CD4-positive, alpha-beta T cell treated with Interleukin-6 for 4 hours (primary cell): ENCODE measurements around the gene HOXD13.
A peak's percentile ranks its signal among the peaks of the same experiment; 100 is the strongest.

ENCODE experiments used
- DNase-seq: peaks from one replicate; pipeline ENCODE4 v3.0.0-alpha.2; 2020; ENCODE audit warnings: mixed read lengths

Gene HOXD13

DNA sequence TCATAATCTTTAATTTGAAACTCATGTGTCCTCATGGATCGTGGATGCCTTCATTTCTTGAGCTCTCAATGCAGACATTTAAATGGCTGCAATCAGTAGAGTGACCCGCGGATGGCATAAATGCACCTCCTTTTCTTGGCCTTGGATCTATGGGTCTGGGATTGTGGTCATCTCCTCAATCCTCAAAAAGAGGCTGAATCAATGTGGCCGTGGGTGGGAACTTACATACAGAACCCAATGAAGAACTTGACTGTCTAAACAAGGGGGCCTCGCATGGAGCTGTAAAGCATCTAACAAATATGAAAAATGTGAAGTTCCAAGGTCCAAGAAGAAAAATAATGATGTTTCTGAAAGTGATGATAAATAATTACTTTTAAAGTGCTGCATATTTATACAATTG is 2.9 kb downstream of the HOXD13 start:
- no peak for DNase-seq

DNA sequence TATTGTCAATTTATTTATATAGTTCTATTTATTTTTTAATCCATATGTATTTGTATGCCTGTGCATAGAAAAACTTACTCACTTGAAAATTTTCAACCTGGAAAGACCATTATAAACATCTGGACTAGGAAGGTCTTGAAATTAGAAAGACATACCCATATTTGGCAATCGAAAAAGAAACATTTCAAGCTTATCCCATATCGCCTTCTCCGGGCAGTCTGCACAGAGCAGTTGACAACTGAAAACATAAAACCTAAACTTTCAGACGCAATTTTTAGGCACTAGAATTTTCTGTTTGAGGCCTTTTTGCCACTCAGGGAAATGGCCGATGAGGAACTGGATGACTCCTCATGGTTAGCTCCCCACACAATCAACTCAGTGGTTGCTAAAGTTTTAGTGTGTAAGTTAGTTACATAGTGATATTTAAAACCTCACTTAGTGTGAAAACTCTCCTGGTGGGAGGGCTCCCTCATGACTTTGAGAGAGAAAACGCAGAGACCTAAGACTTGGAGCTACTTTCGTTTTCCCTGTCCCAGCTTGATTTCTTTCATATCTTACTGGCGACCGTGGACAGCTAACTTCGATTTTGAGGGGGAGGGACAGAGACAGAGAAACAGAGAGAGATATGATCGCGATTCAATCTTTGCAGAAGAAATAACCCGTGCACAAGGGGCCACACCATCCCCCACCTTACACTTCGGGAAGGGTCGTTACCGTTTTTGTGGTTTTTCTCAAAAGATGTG is 3.9 kb downstream of the HOXD13 start:
- no peak for DNase-seq

DNA sequence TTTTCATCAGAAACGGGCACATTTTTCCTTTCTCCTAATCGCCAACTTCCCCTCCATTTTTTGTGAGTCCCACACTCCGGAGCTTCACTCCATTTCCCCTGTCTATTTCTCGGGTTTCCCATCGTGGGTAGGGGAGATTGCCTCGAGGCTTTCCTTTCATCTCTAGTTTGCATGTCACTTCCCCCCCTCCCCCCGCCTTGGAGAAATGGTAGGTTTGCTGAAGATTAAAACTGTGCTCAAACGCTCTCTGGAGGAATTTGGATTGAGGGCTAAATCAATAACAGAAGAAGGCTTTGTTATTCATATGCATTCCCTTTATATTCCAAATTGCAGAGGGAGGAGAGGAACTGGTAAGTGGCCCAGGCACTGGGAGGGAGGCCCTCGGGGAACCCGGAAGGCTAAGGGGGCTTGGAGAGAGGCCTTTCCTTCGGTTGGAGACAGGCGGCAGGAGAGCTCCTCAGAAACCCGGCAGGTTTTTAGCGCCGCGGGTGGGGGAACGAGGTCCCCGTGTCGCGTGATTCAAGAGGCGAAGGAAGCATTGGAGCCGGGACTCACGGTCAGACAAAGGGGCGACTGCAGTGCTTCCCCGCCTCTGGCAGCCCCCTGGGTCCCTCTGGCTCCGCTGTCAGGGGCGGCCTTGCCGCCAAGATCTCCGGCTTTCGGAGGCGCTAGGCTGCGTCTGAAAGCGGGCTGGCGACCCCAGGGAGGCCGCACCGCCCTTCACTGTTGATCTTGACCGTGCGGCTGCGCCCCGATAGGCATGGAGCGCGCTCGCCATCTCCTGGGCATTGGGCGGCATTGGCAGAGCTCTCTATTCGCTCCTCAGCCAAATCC is 4.7 kb downstream of the HOXD13 start:
- peak; percentile 63 for DNase-seq

DNA sequence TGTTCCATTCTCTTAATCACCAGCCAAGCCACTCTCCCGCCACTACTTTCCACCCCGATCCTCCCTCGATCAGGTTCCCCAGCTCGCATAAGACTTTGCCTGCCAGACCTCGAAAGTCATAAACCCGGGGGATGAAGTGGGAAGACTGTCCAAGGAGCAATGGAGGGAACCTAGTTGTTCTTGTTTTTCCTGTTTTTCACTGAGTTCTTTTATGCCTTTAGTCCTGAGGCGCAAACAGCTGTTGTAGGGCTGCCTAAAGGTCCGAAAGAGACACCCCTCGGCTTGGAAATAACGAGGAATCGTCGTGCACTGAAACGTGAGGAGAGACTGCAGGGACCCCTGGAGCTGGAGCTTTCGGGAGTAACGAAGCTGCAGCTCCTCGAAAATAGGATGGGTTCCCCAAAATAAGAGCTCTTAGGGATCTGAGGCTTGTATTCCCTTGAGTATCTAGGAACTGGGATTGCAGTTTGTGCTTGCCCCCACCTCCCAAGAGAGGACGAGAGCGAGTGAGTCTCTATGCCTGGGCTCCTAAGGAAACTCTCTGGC is 5.4 kb downstream of the HOXD13 start:
- no peak for DNase-seq

DNA sequence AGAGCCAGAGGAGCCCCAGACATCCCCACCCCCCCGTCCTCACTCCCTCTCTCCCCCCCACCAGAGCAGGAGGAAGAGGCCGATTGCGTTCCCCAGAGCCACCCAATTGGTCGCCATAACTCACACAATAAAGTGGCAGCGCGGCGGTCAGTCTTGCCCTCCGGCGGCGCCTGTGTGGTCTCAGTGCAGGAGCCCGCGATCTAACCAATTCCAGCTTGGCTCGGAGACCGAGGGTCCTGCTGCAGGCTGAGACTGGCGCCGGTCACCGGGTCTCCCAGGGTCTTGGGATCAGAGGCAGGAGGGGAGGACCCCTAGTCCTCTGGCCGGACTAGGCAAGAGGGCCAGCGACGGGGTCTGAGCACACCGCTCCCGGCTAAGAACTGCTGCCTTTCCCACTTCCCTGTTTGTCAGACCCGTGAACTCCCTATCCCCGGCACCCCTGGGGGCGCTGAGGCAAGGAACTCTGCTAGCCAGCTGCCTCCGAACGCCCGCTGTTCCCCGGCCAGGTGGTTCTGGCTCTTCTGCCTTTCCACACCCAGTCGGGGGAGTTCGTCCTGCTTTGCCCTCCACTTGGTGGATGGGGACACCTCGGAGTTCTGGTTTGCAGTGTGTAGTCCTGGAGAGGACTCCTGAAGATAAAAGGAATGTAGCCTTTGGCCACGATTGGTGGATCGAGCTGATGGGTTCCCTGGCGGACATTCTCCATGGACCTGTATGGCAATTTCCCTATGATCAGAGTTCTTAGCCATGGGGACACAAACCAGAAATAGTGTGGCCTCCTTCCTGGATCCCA is 6.0 kb downstream of the HOXD13 start:
- DNase-seq, result no peak

DNA sequence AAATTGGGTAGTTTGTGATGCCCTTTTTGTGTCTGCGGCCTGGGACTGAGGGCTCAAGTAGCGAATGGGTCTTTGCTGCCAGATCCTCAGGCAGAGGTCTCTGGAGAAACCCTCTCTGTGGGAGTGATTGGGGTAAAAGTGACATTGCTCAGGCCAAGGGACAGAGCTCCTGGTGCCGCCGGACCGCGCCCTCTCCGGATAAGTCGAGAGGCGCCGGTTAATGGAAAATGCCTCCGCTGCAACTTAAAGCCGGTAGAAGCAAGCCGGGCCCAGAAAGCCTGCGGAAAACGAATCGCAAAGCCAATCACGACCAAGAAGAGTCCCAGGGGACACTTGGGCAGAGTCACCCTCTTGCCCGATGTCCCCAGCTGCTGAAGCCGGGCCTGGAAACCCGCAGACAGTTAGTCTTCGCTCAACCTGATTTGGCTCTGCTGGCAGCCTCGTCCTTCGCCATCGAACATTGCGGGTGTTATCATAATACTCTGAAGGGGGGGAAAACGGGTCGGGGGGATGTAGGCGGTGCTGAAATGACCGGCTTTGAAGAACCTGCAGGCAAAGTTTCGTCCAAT is 6.7 kb downstream of the HOXD13 start:
- DNase-seq, result no peak

DNA sequence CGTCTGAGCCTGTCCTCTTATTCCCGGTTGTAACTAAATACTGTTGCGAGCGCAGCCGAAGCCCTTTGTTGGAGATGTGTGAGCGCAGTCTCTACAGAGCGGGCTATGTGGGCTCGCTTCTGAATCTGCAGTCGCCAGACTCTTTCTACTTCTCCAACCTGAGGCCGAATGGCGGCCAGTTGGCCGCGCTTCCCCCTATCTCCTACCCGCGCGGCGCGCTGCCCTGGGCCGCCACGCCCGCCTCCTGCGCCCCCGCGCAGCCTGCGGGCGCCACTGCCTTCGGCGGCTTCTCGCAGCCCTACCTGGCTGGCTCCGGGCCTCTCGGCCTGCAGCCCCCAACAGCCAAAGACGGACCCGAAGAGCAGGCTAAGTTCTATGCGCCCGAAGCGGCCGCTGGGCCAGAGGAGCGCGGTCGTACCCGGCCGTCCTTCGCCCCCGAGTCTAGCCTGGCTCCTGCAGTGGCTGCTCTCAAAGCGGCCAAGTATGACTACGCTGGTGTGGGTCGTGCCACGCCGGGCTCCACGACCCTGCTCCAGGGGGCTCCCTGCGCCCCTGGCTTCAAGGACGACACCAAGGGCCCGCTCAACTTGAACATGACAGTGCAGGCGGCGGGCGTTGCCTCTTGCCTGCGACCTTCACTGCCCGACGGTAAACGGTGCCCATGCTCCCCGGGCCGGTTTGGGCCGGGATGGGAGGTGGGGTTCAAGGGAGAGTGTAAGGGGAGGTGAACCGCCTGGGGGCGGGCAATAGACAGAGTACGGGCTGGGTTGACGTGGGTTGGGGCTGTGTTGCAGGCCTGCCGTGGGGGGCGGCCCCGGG is 7.4 kb downstream of the HOXD13 start, which contains the start of gene HOXD12:
Gene HOXD12, plus strand, starts transcription at position 68 of the 819 bp plus-strand sequence. Its CDS starts 7 bp downstream, at position 75.
- DNase-seq, result no peak

DNA sequence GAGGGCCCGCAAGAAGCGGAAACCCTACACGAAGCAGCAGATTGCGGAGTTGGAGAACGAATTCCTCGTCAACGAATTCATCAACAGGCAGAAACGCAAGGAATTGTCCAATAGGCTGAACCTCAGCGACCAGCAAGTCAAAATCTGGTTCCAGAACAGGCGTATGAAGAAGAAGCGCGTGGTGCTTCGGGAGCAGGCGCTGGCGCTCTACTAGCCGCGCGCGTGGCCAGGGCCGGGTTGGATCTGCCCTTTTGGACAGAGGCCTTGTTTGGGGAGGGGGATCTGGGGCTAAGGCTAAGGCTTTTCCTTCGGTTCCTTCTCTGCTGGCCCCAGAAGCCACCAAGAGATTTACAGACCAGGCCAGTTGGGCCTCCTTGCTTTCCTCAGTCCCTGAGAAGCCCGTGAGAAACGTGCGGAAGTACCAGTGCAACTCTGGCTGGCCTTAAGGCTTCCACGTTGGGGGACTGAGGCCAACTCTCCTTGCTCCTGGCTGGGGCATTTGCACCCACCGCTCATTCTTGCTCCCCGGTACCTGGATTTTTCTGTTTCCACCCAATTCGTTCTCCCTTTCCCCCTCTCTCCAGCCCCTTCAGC is 8.1 kb downstream of the HOXD13 start:
- DNase-seq, result no peak

DNA sequence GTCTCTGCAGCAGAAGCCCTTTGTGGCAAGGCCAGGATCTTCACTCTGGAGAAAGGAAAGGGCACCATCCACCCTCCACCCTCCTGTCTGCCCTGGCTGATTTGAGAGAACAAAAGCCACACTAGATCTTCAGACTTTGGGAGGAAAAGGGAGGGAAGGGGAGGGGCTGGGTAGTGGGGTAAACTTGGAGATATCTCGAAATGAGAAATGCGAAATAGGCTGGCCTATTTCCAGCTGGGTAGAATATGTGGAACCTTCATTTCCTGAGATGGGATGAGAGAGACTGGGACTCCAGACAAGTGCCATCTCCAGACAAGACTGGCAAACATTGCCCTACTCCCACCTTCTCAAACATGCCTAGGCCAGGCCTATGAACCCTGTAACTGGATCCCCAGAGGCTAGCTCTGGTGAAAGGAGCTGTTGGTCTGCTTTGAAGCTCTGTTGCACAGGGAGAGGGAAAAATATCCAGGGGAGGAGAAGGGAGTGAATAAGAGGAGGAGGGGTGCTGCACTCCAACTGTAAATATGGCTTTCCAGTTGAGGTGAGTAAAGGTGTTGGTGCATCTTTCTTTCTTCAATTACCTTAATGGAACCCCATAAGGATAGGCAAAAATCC is 8.8 kb downstream of the HOXD13 start:
- no peak for DNase-seq

DNA sequence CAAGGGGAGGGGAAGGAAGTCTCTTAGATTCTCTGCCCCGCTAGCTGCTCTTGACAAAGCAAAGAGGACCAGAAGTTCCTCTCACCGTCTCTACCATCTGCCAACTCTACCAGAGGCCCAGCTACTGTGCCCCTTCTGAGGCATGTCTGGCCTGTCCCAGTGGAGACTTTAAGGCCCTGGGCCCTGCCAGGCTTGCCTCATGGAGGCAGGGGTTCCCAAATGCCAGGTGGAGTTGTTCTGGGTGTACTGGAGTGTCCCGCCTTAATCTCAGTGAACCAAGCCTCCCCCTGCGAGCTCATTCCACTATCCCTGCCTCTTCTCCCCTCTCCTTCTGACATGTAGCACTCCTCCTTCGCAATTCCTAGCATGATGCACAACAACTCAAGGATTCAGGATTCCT is 9.3 kb downstream of the HOXD13 start:
- DNase-seq, result no peak

DNA sequence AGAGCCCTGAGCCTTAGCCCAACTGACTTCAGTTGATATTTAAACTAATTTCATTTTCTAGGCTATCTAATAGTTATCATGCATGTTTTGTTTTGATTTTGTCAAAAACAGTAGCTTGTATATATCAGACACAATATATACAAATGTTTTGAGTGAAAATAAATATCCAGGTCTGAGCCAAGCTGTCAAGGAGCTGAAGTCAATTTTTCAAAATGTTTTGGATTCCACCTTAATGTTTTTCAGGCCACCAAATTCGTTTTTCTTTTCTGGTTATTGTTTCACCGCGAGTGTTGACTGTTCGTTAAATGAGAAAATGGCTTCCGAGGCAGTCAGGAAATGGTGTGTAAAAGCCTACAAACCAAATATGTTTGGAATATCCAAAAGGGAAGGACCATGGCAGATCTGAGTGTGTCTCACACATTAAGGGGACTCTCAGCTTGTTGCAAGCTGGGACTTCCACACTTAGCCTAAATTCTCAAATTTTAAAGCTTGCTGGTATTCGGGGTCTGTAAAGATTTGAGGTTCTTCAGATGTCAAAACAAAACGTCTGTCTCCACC is 9.9 kb downstream of the HOXD13 start:
- no peak for DNase-seq

DNA sequence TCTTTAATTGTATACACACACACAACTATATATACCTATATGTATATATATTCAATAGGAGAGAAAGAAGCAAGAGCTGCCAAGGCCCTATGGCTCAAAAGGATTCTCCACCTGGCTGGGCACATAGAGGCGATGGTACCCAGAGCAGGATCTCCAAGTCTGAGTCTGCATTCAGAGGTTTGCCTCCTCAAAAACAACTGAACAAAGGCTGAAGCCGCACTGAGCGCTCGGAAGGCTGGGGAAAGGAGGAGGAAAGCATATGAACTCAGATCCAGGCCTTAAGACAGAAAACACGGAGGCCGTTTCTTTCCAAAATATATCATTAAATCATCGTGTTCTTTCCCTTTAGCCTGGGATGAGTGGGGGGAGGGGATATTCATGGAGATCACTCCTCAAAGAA is 10.7 kb downstream of the HOXD13 start:
- no peak for DNase-seq

DNA sequence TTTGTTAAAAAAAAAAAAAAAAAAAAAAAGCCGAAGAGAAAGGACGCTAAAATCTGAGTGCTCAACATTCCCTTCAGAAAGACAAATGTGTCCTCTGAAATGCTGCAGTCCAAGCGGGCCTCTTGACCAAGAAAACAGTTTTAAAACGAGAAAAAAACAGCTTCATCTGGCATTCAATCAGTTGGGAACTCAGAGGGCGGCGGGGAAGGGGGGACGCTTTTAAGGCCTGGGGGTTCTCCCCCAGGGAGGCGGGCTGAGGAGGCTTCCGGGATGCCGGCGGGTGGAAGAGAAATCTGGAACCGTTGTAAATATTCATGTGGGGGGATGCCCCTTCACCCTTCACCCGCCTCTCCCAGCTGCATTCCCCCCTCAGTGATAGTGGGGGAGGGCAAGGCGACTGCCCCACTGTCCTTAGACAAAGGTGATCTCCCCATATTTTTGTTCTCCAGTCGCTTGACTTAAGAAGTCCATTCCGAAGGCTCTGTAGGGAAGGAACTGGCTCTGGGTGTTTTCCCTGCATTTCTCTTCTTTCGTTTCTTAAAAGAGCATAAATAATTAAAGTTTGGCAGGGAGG is 11.3 kb downstream of the HOXD13 start:
- DNase-seq, result no peak

DNA sequence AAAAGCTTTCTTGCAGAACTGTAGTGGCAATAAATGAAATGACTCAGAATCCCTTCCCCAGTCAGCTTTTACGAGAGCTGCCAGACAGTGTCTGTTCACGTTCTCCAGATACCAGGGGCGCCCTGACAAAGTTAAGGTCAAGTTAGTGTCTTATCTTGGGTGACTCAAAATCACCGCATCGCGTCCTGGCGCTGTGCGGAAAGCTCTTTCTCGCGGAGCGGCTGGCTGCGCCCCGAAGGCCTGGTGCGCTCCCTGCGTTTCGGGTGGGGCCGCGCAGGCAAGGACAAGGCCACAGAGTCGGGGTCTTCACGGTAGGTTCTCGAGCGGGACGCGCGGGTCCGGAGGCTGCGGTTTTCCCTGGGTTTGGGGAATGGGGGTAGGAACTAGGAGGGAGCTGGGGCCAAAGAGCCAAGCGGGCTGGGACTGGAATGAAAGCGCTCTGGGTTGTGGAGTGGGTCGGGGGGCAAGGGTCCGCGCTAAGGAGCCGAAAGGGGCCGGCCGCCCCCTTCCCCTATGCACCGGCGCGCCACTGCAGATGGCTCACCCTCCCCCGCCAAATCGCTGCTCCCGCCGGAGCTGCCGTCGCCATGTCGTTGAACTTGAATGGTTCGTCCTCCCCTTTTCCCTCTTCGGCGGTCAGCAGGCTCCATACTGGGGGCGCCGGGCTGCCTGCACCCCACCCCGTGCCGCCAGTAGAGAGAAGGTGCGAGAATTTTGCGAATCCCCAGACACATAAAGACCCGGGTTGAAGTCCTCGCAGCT is 12.0 kb downstream of the HOXD13 start:
- no peak for DNase-seq

DNA sequence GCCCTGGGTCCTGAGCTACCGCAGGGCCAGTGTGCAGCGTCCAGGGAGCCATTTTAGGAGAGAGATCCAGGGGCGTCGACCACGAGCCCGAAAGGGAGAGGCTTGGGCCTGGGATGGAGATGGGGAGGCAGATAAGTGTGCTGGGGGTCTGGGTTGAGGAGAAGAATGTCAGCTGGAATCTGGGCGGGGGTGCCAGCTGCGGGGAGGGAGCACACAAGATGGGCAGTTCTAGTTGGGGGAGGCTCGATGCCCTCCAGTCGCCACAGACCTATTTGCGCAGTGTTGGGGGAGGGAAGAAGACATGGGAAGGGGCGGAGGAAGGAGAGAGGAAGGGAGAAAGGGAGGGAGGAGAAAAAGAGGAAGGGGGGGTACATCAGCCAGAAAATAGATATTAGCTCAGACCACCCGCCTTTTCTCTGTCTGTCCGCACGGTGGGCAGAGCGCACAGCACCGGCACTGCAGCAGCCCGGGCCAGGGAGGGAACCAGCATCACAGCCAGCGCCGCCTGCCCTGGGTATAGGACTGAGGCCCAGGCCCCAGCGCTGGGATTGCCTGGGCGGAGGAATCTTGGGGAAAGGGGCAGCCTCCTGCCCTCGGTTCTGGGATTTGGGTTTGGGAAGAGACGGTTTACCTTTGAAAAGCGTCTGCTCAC is 12.7 kb downstream of the HOXD13 start:
- no peak for DNase-seq

DNA sequence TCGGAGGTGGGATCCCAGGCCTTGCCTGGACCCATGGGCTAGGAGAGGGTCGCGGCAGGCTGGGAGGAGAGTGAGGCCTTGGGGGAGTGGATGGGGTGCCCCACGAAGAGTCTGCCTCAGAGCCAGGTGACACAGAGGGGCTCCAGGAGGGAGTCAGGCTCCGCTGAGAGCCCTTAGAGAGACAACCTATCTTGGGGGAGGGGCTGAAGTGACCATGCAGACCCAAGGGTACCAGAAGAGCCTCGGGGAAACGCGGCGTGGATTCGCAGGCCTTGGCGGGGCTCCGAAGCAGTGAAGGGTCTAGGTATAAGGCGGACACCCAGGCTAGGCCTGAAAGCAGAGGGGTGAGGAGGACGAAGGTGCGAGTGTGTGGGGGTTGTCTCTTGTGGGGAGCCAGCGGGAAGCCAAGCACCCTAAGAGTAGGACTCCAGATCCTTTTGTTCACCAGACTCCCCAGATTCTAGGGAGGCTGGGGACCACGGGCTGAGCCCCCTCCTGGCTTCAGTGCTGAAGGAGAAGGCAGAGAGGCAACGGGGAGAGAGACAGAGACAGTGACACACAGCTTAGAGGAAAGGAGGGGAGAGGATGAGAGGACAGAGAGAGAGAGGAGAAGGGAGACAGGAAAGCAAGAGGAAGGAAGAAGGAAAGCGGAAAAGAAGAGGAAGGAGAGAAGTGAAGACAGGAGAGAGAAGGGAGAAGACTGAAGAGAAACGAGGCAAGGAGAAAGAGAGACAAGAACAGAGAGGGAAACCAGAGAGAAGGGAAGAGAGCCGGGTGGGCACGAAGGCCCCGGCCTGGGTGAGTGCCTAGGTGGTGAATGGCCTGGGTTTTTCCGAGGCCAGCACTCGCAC is 13.4 kb downstream of the HOXD13 start:
- no peak for DNase-seq

DNA sequence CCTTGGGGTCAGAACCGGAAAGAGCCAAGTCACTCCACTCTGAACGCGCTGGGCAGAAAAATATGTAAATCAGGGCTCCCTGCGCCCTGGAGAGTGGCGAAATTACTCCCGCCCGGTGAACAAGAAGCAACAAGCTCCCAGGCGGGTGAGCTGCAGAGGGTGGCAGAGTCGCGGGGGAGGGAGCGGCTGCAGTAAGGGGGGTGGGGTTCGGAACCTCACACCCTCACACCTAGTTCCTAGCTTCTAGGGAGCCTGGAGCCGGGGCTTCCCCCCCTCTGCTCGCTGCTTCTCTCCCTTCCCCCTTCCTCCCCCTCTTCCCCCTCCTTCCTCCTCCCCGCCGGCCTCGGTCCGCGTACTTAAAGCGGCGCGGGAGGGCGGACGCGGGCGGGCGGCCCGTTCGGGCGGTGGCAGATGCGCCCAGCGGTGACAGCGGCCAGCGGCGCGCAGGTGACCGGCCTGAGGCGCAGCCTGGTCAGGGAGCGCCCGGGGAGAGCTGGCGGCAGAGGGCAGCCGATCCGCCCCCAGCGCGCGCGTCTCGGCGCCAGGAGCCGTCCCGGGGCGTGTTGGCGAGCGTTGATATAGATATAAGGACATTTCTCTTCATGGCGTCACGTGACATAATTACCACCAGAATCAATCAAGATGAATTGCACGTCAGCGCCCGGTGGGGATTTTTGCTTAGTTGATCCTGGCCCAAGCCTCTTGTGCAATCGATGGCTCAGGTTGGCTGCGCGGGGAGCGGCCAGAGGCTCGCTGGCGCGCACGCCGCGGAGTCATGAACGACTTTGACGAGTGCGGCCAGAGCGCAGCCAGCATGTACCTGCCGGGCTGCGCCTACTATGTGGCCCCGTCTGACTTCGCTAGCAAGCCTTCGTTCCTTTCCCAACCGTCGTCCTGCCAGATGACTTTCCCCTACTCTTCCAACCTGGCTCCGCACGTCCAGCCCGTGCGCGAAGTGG is 14.3 kb downstream of the HOXD13 start, which contains the start of gene HOXD11:
Gene HOXD11, plus strand, starts transcription at position 700 of the 959 bp plus-strand sequence. Its CDS starts 76 bp downstream, at position 776.
- DNase-seq, result no peak
